IMR-90 (cell line): ENCODE results near the gene CREB1. TPM values are rescaled to one million over a fixed set of nuclear protein-coding genes. Genes with fewer than 3 reads are reported as not detected.
A peak's percentile ranks its signal among the peaks of the same experiment; 100 is the strongest.

Experiments used
- ATAC-seq: fragments of 200-7000 bp; cut with Tn5 transposase; 2 replicates; pipeline ENCODE4 v1.9.1; 2020; ENCODE audit warnings: low read depth, mild to moderate bottlenecking, moderate library complexity
- BruUV-seq: library from RNA; stranded (reverse); fragments of 400-500 nt; replicated peaks from 2 replicates; lab custom pipeline; 2021; lab: Mats Ljungman, UMichigan
- CTCF ChIA-PET: fragments of 300-600 bp; formaldehyde crosslinking; extraction: SDS; loops from one replicate; lab custom pipeline; 2021; ENCODE audit warnings: antibody characterized with exemption; lab: Yijun Ruan, JAX
- POLR2A ChIA-PET: fragments of 300-600 bp; sonication (Branson Sonifier 250); formaldehyde crosslinking; loops from one replicate; lab custom pipeline; 2022; ENCODE audit warnings: antibody characterized with exemption; ENCODE audit not compliant: unreplicated experiment; lab: Charles Lee
- DNase-seq: peaks from one replicate; pipeline ENCODE4 v3.0.0; 2013
- H2AFZ ChIP-seq: replicated peaks from 2 replicates; pipeline ENCODE3; 2013; ENCODE audit warnings: low read length, mild to moderate bottlenecking; ENCODE audit not compliant: poor library complexity
- H2AK5ac ChIP-seq: 2 replicates; pipeline ENCODE4 v1.6.1; 2013; ENCODE audit warnings: low read depth, low read length, inconsistent platforms
- H2AK9ac ChIP-seq: replicated peaks from 2 replicates; pipeline ENCODE3; 2013; ENCODE audit warnings: mild to moderate bottlenecking, low read depth, low read length, moderate library complexity; ENCODE audit not compliant: poor library complexity
- H2BK120ac ChIP-seq: 2 replicates; pipeline ENCODE4 v1.6.1; 2013; ENCODE audit warnings: low read depth, low read length, inconsistent platforms
- H2BK15ac ChIP-seq: 3 replicates; pipeline ENCODE4 v1.6.1; 2013; ENCODE audit warnings: low read depth, low read length, inconsistent platforms
- H2BK20ac ChIP-seq: 2 replicates; pipeline ENCODE4 v1.6.1; 2013; ENCODE audit warnings: low read depth, mild to moderate bottlenecking, inconsistent platforms, low read length, moderate library complexity
- H2BK5ac ChIP-seq: 2 replicates; pipeline ENCODE4 v1.6.1; 2013; ENCODE audit warnings: mild to moderate bottlenecking, low read depth, low read length, inconsistent platforms; ENCODE audit not compliant: poor library complexity, severe bottlenecking
- H3K14ac ChIP-seq: replicated peaks from 2 replicates; pipeline ENCODE4 v1.6.1; 2013; ENCODE audit warnings: low read depth, low read length, inconsistent platforms
- H3K18ac ChIP-seq: 2 replicates; pipeline ENCODE4 v1.6.1; 2013; ENCODE audit warnings: low read depth, low read length, control low read depth
- H3K23ac ChIP-seq: 2 replicates; pipeline ENCODE4 v1.6.1; 2013; ENCODE audit warnings: low read depth, low read length, inconsistent platforms
- H3K27ac ChIP-seq: 2 replicates; pipeline ENCODE4 v1.5.1; 2013; ENCODE audit warnings: mild to moderate bottlenecking, control low read depth, low read length; ENCODE audit not compliant: insufficient read depth
- H3K27me3 ChIP-seq: 2 replicates; pipeline ENCODE4 v1.6.1; 2013; ENCODE audit warnings: low read length; ENCODE audit not compliant: control insufficient read depth, insufficient read depth
- H3K36me3 ChIP-seq: 2 replicates; pipeline ENCODE4 v1.6.1; 2013; ENCODE audit warnings: low read length, mixed read lengths; ENCODE audit not compliant: control insufficient read depth, insufficient read depth
- H3K4ac ChIP-seq: 2 replicates; pipeline ENCODE4 v1.6.1; 2013; ENCODE audit warnings: low read depth, low read length, inconsistent platforms
- H3K4me1 ChIP-seq: 2 replicates; pipeline ENCODE4 v1.6.1; 2013; ENCODE audit warnings: low read length, mixed read lengths; ENCODE audit not compliant: control insufficient read depth, insufficient read depth
- H3K4me2 ChIP-seq: 2 replicates; pipeline ENCODE4 v1.6.1; 2013; ENCODE audit warnings: low read depth, mild to moderate bottlenecking, control low read depth, low read length, moderate library complexity
- H3K4me3 ChIP-seq: 2 replicates; pipeline ENCODE4 v1.5.1; 2013; ENCODE audit warnings: low read depth, mild to moderate bottlenecking, control low read depth, low read length, moderate library complexity; ENCODE audit not compliant: insufficient read depth
- H3K56ac ChIP-seq: 2 replicates; pipeline ENCODE4 v1.6.1; 2013; ENCODE audit warnings: low read length, inconsistent platforms; ENCODE audit not compliant: insufficient read depth; ENCODE audit errors: extremely low read depth
- H3K79me1 ChIP-seq, 2 experiments: 2 replicates each; pipeline ENCODE4 v1.6.1; 2013; ENCODE audit warnings: low read length in 2 of 2, inconsistent platforms in 1 of 2, low read depth in 1 of 2
- H3K9ac ChIP-seq: 2 replicates; pipeline ENCODE4 v1.6.1; 2013; ENCODE audit warnings: low read depth, low read length, control low read depth
- H3K9me1 ChIP-seq: 2 replicates; pipeline ENCODE4 v1.6.1; 2013; ENCODE audit warnings: low read length, inconsistent platforms; ENCODE audit not compliant: insufficient read depth
- H3K9me3 ChIP-seq: 2 replicates; pipeline ENCODE4 v1.6.1; 2013; ENCODE audit warnings: low read length; ENCODE audit not compliant: control insufficient read depth, insufficient read depth
- H4K20me1 ChIP-seq: 2 replicates; pipeline ENCODE4 v1.6.1; 2013; ENCODE audit warnings: low read length, inconsistent platforms; ENCODE audit not compliant: insufficient read depth
- H4K5ac ChIP-seq: 2 replicates; pipeline ENCODE4 v1.6.1; 2013; ENCODE audit warnings: mild to moderate bottlenecking, low read depth, low read length, control low read depth
- H4K8ac ChIP-seq, 2 experiments: 2 replicates each; pipeline ENCODE4 v1.6.1; 2013; ENCODE audit warnings: low read depth in 2 of 2, low read length in 2 of 2, control low read depth in 1 of 2, inconsistent platforms in 1 of 2
- H4K91ac ChIP-seq: 2 replicates; pipeline ENCODE4 v1.6.1; 2013; ENCODE audit warnings: low read depth, low read length, inconsistent platforms; ENCODE audit not compliant: insufficient read depth
- BHLHE40 ChIP-seq: fragments of 150-350 bp; IDR thresholded peaks from 2 replicates; pipeline ENCODE4 v1.6.1; 2016; ENCODE audit warnings: mild to moderate bottlenecking, low read depth, low read length
- CEBPB ChIP-seq: IDR thresholded peaks from 2 replicates; pipeline ENCODE4 v1.6.1; 2012; ENCODE audit warnings: low read depth, low read length, improper control_type of control experiment
- CHD1 ChIP-seq: IDR thresholded peaks from 2 replicates; pipeline ENCODE4 v1.6.1; 2012; ENCODE audit warnings: low read depth, low read length, improper control_type of control experiment
- FOS ChIP-seq: fragments of 150-350 bp; IDR thresholded peaks from 2 replicates; pipeline ENCODE4 v1.6.1; 2016; ENCODE audit warnings: low read depth, low read length
- MAFK ChIP-seq: IDR thresholded peaks from 2 replicates; pipeline ENCODE4 v1.6.1; 2012; ENCODE audit warnings: low read depth, low read length, improper control_type of control experiment
- MAZ ChIP-seq: IDR thresholded peaks from 2 replicates; pipeline ENCODE4 v1.6.1; 2012; ENCODE audit warnings: low read depth, mild to moderate bottlenecking, low read length, improper control_type of control experiment, moderate library complexity, borderline replicate concordance
- MXI1 ChIP-seq: IDR thresholded peaks from 2 replicates; pipeline ENCODE4 v1.6.1; 2012; ENCODE audit warnings: low read depth, mild to moderate bottlenecking, low read length, moderate library complexity, borderline replicate concordance
- NFE2L2 ChIP-seq: fragments of 150-350 bp; IDR thresholded peaks from 2 replicates; pipeline ENCODE4 v1.6.1; 2016; ENCODE audit warnings: low read depth, mild to moderate bottlenecking, low read length
- POLR2A ChIP-seq: IDR thresholded peaks from 2 replicates; pipeline ENCODE4 v1.6.1; 2012; ENCODE audit warnings: mild to moderate bottlenecking, low read depth, low read length
- RAD21 ChIP-seq: IDR thresholded peaks from 2 replicates; pipeline ENCODE4 v1.6.1; 2012; ENCODE audit warnings: low read length, improper control_type of control experiment
- RCOR1 ChIP-seq: IDR thresholded peaks from 2 replicates; pipeline ENCODE4 v1.6.1; 2012; ENCODE audit warnings: mild to moderate bottlenecking, low read length, improper control_type of control experiment; ENCODE audit not compliant: insufficient replicate concordance
- RFX5 ChIP-seq: IDR thresholded peaks from 2 replicates; pipeline ENCODE4 v1.8.0; 2012; ENCODE audit warnings: low read depth, mild to moderate bottlenecking, low read length, moderate library complexity
- SMC3 ChIP-seq: fragments of 150-350 bp; IDR thresholded peaks from 2 replicates; pipeline ENCODE4 v1.6.1; 2016; ENCODE audit warnings: low read depth, mild to moderate bottlenecking, antibody characterized with exemption, low read length, moderate library complexity
- WGBS, 2 experiments: methylation state at CpG; one replicate each; pipeline versions ENCODE4 v1.1.5 to v1.1.7; 2013; ENCODE audit warnings: missing lambda C conversion rate in 2 of 2; ENCODE audit not compliant: insufficient read length in 1 of 2; ENCODE audit errors: extremely low coverage in 2 of 2; 5-methylcytosine and 5-hydroxymethylcytosine counted together
- dilution Hi-C: fragments of 300-500 bp; cut with HindIII; formaldehyde crosslinking; loops from one replicate; pipeline ENCODE4 v1.14.3; 2018; ENCODE audit warnings: low sequenced_read_pairs; ENCODE audit not compliant: unreplicated experiment
- in situ Hi-C: fragments of 300-500 bp; cut with MboI; formaldehyde crosslinking; loops from 3 replicates; pipeline ENCODE4 v1.14.3; 2019; ENCODE audit warnings: low sequenced_read_pairs, inconsistent platforms, mixed read lengths
- intact Hi-C: fragments of 100-400 bp; cut with micrococcal nuclease; formaldehyde crosslinking; loops from 2 replicates; pipeline ENCODE4 v1.10.0; 2022
- polyA plus RNA-seq, 3 experiments: library from polyadenylated mRNA; depleted of rRNA; stranded (reverse); fragments of >200 nt; gene quantifications; 2 replicates each; pipeline ENCODE4 v1.2.3, GENCODE V29; 2012; ENCODE audit warnings: low replicate concordance in 1 of 3
- total RNA-seq: library from RNA; depleted of rRNA; stranded (reverse); fragments of >200 nt; gene quantifications from 2 replicates; pipeline ENCODE4 v1.2.3, GENCODE V29; 2012
- TF ChIP-seq, protein P1 (sequence below): fragments of 150-350 bp; IDR thresholded peaks from 2 replicates; pipeline ENCODE4 v1.6.1; 2017; ENCODE audit warnings: mild to moderate bottlenecking, antibody characterized with exemption, low read length, low read depth
- TF ChIP-seq, protein P2 (sequence below): conservative IDR thresholded peaks from 2 replicates; pipeline ENCODE4 v1.5.1; 2012; ENCODE audit warnings: mild to moderate bottlenecking, low read depth, low read length, improper control_type of control experiment

CREB1 gene
- total and polyA plus RNA-seq, 2 of the 4 experiments (the other 2 are of a cell fraction), result 22.4 to 94.5 TPM

DNA sequence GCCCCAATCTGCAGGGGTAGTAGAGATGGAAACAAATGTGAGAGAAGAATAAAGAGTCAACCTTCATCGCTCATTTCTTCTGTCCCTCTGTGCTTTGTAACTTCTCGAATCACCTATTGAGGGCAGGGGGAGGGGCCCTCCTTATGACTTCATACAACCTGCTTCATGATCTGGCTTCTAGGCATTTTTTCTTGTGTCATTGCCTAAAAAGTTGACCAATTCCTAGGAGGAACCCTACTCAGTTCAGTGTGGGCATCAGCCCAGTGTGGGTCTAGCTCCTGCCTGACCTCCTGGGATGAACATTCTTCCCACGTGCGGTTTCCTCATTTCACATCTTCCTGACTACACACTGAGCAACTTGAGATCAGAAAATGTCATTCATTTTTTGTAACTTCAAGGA, 46.3 kb upstream of the CREB1 start:
- H3K23ac ChIP-seq, result 0 out of 2 replicates have a peak overlapping the region, but pooled peaks have one; percentile 24
- DNase-seq (peak; percentile 72), ATAC-seq (no peak)
- no peaks in the 10 kb centered on the region for H3K36me3 ChIP-seq
- peaks cover 19% of the 10 kb centered on the region for H3K9me1 ChIP-seq
- no peaks in the 10 kb centered on the region for H3K9me3 ChIP-seq
- dilution Hi-C loops, result no loop called here
- H3K18ac ChIP-seq, result peak overlapping the region; percentile 69
- WGBS, 2 experiments, result no CpG with 5 or more reads among the region's 4 CpGs
- peak overlapping the region; percentile 50; the same call in 1 of the 3 replicates for H2BK15ac ChIP-seq
- peak overlapping the region; percentile 59; the same call in 1 of the 2 replicates for H3K27ac ChIP-seq
- H3K4me1 ChIP-seq, result peaks cover 17% of the 10 kb centered on the region
- intact Hi-C loops, result loop anchor here (10.0 kb wide), 1 partner anchor 591 kb away; no protein-coding TSS in a partner anchor
- H3K79me1 ChIP-seq, result no peaks in the 10 kb centered on the region; a peak in 1 of 4 replicates
- peak overlapping the region; percentile 34 for H2AFZ ChIP-seq
- H2AK5ac ChIP-seq, result peak overlapping the region; percentile 27
- peak overlapping the region; percentile 58 for H3K4ac ChIP-seq
- in situ Hi-C loops, result loop anchor here (25.0 kb wide), 1 partner anchor 579 kb away; no protein-coding TSS in a partner anchor
- peak overlapping the region; percentile 90 for H2BK5ac ChIP-seq
- peak overlapping the region; percentile 68; the same call in 1 of the 2 replicates for H2BK20ac ChIP-seq
- no peaks in the 10 kb centered on the region for H3K27me3 ChIP-seq
- peak overlapping the region; percentile 39; the same call in 1 of the 2 replicates for H4K5ac ChIP-seq
- no TSS peak for BruUV-seq
- H3K4me3 ChIP-seq, result no peak overlapping the region
- H3K9ac ChIP-seq, result no peak overlapping the region
- H2AK9ac ChIP-seq, result peak overlapping the region; percentile 58
- CTCF ChIA-PET, result interaction anchor here (0.7 kb wide), 1 partner anchor 72 kb away, joined by 3 read pairs; no protein-coding TSS in a partner anchor
- H4K20me1 ChIP-seq, result no peaks in the 10 kb centered on the region
- H3K56ac ChIP-seq, result peak overlapping the region; percentile 21; the same call in 1 of the 2 replicates
- H3K14ac ChIP-seq, result peak overlapping the region; percentile 43; the same call in 1 of the 2 replicates
- H2BK120ac ChIP-seq, result peak overlapping the region; percentile 11; the same call in 1 of the 2 replicates
- H4K91ac ChIP-seq, result peak overlapping the region; percentile 59
- peak overlapping the region in 1 of 2 experiments; percentile 17; a peak in 2 of 4 replicates for H4K8ac ChIP-seq
- H3K4me2 ChIP-seq, result peak overlapping the region; percentile 36; the same call in 1 of the 2 replicates
- POLR2A ChIA-PET, result no interaction called here
- TF ChIP-seq RFX5 (no peak), SMC3 (no peak), BHLHE40 (no peak), FOS (no peak), NFE2L2 (no peak), MAZ (no peak), POLR2A (0 out of 2 replicates have a peak, but pooled peaks have one; percentile 32), RAD21 (no peak), MAFK (no peak), RCOR1 (no peak), MXI1 (no peak), CEBPB (peak; percentile 42), CHD1 (no peak)
- TF ChIP-seq, protein P1, sequence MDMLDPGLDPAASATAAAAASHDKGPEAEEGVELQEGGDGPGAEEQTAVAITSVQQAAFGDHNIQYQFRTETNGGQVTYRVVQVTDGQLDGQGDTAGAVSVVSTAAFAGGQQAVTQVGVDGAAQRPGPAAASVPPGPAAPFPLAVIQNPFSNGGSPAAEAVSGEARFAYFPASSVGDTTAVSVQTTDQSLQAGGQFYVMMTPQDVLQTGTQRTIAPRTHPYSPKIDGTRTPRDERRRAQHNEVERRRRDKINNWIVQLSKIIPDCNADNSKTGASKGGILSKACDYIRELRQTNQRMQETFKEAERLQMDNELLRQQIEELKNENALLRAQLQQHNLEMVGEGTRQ, result no peak
- TF ChIP-seq, protein P2, sequence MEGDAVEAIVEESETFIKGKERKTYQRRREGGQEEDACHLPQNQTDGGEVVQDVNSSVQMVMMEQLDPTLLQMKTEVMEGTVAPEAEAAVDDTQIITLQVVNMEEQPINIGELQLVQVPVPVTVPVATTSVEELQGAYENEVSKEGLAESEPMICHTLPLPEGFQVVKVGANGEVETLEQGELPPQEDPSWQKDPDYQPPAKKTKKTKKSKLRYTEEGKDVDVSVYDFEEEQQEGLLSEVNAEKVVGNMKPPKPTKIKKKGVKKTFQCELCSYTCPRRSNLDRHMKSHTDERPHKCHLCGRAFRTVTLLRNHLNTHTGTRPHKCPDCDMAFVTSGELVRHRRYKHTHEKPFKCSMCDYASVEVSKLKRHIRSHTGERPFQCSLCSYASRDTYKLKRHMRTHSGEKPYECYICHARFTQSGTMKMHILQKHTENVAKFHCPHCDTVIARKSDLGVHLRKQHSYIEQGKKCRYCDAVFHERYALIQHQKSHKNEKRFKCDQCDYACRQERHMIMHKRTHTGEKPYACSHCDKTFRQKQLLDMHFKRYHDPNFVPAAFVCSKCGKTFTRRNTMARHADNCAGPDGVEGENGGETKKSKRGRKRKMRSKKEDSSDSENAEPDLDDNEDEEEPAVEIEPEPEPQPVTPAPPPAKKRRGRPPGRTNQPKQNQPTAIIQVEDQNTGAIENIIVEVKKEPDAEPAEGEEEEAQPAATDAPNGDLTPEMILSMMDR, result no peak
